Glutamatergic neuron (in vitro differentiated cells): ENCODE measurements around the gene LATS2. TPM values are rescaled to one million over a fixed set of nuclear protein-coding genes. Genes with fewer than 3 reads are reported as not detected.
"Not testable (repeated sequence)": the region's sequence is repeated elsewhere in the genome, so short reads cannot be mapped to it uniquely, and the experiment has no call there.

ENCODE experiments used
- DNase-seq: peaks from one replicate; pipeline ENCODE4 v3.0.0; 2022
- H3K27ac Mint-ChIP-seq: one replicate; pipeline ENCODE4 v1.8.0; 2020; ENCODE audit warnings: mild to moderate bottlenecking, mixed read lengths, inconsistent platforms; ENCODE audit not compliant: unreplicated experiment
- H3K27me3 Mint-ChIP-seq: one replicate; pipeline ENCODE4 v1.8.0; 2020; ENCODE audit warnings: mild to moderate bottlenecking, moderate library complexity, mixed read lengths, inconsistent platforms; ENCODE audit not compliant: unreplicated experiment
- H3K36me3 Mint-ChIP-seq: one replicate; pipeline ENCODE4 v1.8.0; 2020; ENCODE audit warnings: mild to moderate bottlenecking, mixed read lengths, inconsistent platforms; ENCODE audit not compliant: unreplicated experiment
- H3K4me1 Mint-ChIP-seq: one replicate; pipeline ENCODE4 v1.8.0; 2020; ENCODE audit warnings: mild to moderate bottlenecking, low read depth, mixed read lengths, inconsistent platforms; ENCODE audit not compliant: unreplicated experiment
- H3K4me3 Mint-ChIP-seq: one replicate; pipeline ENCODE4 v1.8.0; 2020; ENCODE audit warnings: mild to moderate bottlenecking, mixed read lengths, inconsistent platforms; ENCODE audit not compliant: unreplicated experiment
- H3K9me3 Mint-ChIP-seq: one replicate; pipeline ENCODE4 v1.8.0; 2020; ENCODE audit warnings: mild to moderate bottlenecking, moderate library complexity, mixed read lengths, inconsistent platforms; ENCODE audit not compliant: unreplicated experiment
- total RNA-seq: library from RNA; stranded (reverse); fragmentation: NEBNext Ultra II Directional; extraction: Animal tissue kit (Norgen Biotek cat#: 25700); gene quantifications from one replicate; pipeline ENCODE4 v1.2.1, GENCODE V29; 2021; ENCODE audit not compliant: unreplicated experiment
- TF ChIP-seq, protein P1 (sequence below): fragments of 200-600 bp; sonication (generic); IDR thresholded peaks from one replicate; pipeline ENCODE4 v1.5.0; 2021; ENCODE audit not compliant: partially characterized antibody, unreplicated experiment

The LATS2 gene
- total RNA-seq, 1 donor from 2014 or later = 2.2 TPM

DNA sequence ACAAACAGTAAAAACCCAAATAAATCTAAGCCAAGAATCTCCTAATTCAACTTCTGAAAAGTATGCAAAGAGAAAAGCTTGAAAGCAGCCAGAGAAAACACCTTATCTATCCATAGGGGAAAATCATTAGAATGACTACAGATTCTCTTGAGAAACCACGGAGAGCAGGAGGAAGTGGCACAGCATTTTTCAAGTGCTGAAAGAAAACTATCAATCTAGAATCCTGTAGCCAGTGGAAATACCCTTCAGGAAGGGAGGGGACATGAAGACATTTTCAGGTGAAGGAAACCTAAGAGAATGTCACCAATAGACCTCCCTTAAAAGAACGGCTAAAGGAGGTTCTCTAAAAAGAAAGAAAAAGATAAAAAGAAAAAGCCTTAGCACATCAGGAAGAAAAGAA, 92.6 kb downstream of the LATS2 start:
- Mint-ChIP-seq H3K4me1 (no peaks in the 10 kb centered on the region), H3K36me3 (no peaks in the 10 kb centered on the region), H3K27me3 (no peaks in the 10 kb centered on the region), H3K27ac (no peak overlapping the region), H3K4me3 (no peak overlapping the region), H3K9me3 (no peaks in the 10 kb centered on the region)
- TF ChIP-seq, protein P1, sequence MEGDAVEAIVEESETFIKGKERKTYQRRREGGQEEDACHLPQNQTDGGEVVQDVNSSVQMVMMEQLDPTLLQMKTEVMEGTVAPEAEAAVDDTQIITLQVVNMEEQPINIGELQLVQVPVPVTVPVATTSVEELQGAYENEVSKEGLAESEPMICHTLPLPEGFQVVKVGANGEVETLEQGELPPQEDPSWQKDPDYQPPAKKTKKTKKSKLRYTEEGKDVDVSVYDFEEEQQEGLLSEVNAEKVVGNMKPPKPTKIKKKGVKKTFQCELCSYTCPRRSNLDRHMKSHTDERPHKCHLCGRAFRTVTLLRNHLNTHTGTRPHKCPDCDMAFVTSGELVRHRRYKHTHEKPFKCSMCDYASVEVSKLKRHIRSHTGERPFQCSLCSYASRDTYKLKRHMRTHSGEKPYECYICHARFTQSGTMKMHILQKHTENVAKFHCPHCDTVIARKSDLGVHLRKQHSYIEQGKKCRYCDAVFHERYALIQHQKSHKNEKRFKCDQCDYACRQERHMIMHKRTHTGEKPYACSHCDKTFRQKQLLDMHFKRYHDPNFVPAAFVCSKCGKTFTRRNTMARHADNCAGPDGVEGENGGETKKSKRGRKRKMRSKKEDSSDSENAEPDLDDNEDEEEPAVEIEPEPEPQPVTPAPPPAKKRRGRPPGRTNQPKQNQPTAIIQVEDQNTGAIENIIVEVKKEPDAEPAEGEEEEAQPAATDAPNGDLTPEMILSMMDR = no peak
- no peak for DNase-seq

DNA sequence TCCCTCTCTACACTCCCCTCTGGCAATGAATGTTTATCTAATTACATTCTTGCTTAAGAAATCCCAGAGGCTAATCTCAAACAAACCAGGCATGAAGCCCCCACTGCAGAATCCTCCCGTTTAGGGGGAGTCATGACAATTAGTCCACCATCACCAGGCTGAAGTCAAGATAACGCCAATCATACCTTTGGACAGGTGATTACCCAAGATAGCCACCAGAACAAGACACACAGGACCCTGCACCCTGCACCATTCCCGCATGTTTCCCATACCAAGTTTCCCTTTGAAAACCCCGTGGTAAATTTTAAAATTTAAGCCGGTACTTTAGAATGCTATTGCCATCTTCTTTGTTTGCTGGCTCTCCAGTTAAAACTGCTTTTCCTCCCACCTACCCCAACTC, 94.0 kb downstream of the LATS2 start:
- TF ChIP-seq, protein P1 = no peak
- Mint-ChIP-seq H3K27ac (no peak overlapping the region), H3K36me3 (no peaks in the 10 kb centered on the region)

DNA sequence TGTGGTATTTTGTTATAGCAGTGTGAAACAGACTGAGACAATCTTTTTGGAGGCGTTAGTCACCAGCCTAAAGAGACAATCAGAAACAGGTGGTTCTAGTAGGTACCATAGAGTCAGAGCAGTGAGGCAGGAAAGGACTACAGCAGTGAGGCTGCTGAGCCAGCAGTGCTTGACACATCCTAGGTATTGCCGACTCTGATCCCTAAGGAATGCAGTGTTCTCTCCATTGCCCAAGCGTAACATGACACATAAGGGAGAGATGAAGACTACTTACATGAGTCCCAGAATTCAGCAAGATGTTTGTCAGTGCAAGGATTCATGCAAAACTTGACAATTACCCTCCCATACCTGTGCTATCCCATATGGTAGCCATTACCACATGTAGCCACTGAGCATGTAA, 96.5 kb downstream of the LATS2 start:
- no peak for DNase-seq
- peaks cover 2% of the 10 kb centered on the region for H3K9me3 Mint-ChIP-seq
- H3K27ac Mint-ChIP-seq = no peak overlapping the region
- H3K4me1 Mint-ChIP-seq = peaks cover 5% of the 10 kb centered on the region
- no peaks in the 10 kb centered on the region for H3K27me3 Mint-ChIP-seq
- TF ChIP-seq, protein P1 = no peak
- H3K36me3 Mint-ChIP-seq = no peaks in the 10 kb centered on the region
- no peak overlapping the region for H3K4me3 Mint-ChIP-seq

More for the DNA sequence above, 94.0 kb downstream of the LATS2 start:
- peaks cover 2% of the 10 kb centered on the region for H3K9me3 Mint-ChIP-seq
- H3K4me1 Mint-ChIP-seq = no peaks in the 10 kb centered on the region
- DNase-seq = no peak
- no peak overlapping the region for H3K4me3 Mint-ChIP-seq
- no peaks in the 10 kb centered on the region for H3K27me3 Mint-ChIP-seq

DNA sequence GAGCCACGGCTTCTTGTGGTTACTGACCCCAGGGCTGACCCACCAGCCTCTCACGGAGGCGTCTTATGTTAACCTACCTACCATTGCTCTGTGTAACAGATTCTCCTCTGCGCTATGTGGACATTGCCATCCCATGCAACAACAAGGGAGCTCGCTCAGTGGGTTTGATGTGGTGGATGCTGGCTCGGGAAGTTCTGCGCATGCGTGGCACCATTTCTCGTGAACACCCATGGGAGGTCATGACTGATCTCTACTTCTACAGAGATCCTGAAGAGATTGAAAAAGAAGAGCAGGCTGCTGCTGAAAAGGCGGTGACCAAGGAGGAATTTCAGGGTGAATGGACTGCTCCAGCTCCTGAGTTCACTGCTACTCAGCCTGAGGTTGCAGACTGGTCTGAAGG, 99.7 kb downstream of the LATS2 start:
- not testable (repeated sequence) for H3K9me3 Mint-ChIP-seq, H3K36me3 Mint-ChIP-seq, H3K4me3 Mint-ChIP-seq, H3K27ac Mint-ChIP-seq, H3K4me1 Mint-ChIP-seq, H3K27me3 Mint-ChIP-seq, DNase-seq

DNA sequence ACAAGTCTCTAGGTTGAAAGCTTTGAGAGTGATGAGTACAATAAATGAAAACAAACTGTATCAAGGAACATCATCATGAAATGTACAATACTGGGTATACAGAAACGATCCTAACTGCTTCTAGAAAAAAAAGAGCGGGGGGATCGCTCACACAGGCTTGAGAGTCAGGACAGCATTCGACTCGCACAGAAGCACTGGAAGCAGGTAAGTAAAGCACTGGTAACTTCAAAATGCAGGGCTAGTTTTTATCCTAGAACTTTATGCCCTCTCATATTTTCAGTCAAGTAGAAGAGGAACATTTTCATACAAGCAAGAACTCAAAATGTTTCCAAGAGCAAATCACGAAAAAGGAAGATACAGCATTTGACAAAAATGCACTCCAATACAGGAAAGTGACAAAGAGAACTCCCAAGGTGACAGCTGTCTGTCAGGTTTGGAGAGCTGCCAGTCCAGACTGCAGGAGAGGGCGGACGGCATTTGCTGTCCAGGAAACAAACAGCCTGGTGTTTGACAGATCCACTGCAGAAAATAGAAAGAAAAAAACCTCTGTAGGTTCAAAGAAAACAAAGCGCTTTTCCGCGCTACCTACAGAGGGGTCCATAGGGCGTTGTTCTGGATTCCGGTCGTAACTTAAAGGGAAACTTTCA, 100.6 kb downstream of the LATS2 start:
- no peaks in the 10 kb centered on the region for H3K36me3 Mint-ChIP-seq
- TF ChIP-seq, protein P1 = no peak
- no peak overlapping the region for H3K27ac Mint-ChIP-seq
- H3K9me3 Mint-ChIP-seq = peaks cover 2% of the 10 kb centered on the region
- DNase-seq = no peak
- peaks cover 5% of the 10 kb centered on the region for H3K4me1 Mint-ChIP-seq
- no peak overlapping the region for H3K4me3 Mint-ChIP-seq
- no peaks in the 10 kb centered on the region for H3K27me3 Mint-ChIP-seq

DNA sequence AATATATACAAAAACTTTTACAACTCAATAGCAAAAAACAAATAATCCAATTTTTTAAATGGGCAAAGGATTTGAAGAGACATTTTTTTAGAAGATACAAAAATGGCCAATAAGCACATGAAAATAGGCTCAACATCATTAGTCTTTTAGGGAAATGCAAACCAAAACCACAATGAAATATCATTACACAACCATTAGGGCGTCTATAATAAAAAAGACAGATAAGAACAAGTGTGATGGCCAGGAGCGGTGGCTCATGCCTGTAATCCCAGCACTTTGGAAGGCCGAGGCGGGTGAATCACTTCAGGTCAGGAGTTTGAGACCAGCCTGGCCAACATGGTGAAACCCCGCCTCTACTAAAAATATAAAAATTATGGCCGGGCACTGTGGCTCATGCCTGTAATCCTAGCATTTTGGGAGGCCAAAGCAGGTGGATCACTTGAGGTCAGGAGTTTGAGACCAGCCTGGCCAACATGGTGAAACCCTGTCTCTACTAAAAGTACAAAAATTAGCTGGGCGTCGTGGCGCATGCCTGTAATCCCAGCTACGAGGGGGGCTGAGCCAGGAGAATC, 104.3 kb downstream of the LATS2 start:
- not testable (repeated sequence) for H3K27ac Mint-ChIP-seq, H3K9me3 Mint-ChIP-seq, H3K27me3 Mint-ChIP-seq, H3K36me3 Mint-ChIP-seq, DNase-seq, H3K4me1 Mint-ChIP-seq, H3K4me3 Mint-ChIP-seq
